K562 (cell line): ENCODE measurements around the gene HEBP2.

Source experiments
- ATF1 ChIP-seq, 2 experiments: fragments of 450-650 bp in 1 of 2; IDR thresholded peaks; 2 replicates each; pipeline ENCODE4 v1.6.1; 2016; ENCODE audit warnings: missing compliant biosample characterization in 1 of 2, missing genetic modification characterization in 1 of 2
- CHD1 ChIP-seq: fragments of 200-600 bp; sonication (generic); IDR thresholded peaks from one replicate; pipeline ENCODE4 v1.6.1; 2012; ENCODE audit warnings: mild to moderate bottlenecking, moderate library complexity, low read length, inconsistent platforms
- FOXK2 ChIP-seq, 2 experiments: fragments of 450-650 bp; IDR thresholded peaks in 1 of 2; conservative IDR thresholded peaks in 1 of 2; 2 replicates each; pipeline ENCODE4 v1.6.1; 2016; ENCODE audit warnings: low read depth in 2 of 2, mild to moderate bottlenecking in 1 of 2
- JUND ChIP-seq, 2 experiments: IDR thresholded peaks; 2 replicates in 1 of 2; 3 replicates in 1 of 2; pipeline ENCODE4 v1.6.1; 2011; ENCODE audit warnings: borderline replicate concordance in 2 of 2, low read depth in 2 of 2, low read length in 2 of 2, improper control_type of control experiment in 1 of 2, missing biosample characterization in 1 of 2, missing genetic modification characterization in 1 of 2, missing genetic modification reagents in 1 of 2
- KDM1A ChIP-seq, 2 experiments: fragments of 450-650 bp; IDR thresholded peaks; 2 replicates each; pipeline ENCODE4 v1.6.1; 2016; ENCODE audit warnings: mild to moderate bottlenecking in 2 of 2
- KLF16 ChIP-seq: IDR thresholded peaks from 2 replicates; pipeline ENCODE4 v1.6.1; 2016; ENCODE audit warnings: antibody characterized with exemption
- PCBP1 ChIP-seq: fragments of 200-400 bp; formaldehyde crosslinking; IDR thresholded peaks from 2 replicates; pipeline ENCODE4 v1.6.1; 2018; ENCODE audit warnings: mild to moderate bottlenecking, low read depth, low read length; ENCODE audit not compliant: poor library complexity, severe bottlenecking
- POLR2A ChIP-seq: fragments of 450-650 bp; conservative IDR thresholded peaks from 2 replicates; pipeline ENCODE4 v1.6.1; 2016
- SMARCB1 ChIP-seq: IDR thresholded peaks from 2 replicates; pipeline ENCODE4 v1.6.1; 2011; ENCODE audit warnings: improper control_type of control experiment, low read depth; ENCODE audit not compliant: insufficient read length
- SP2 ChIP-seq: IDR thresholded peaks from 2 replicates; pipeline ENCODE4 v1.6.1; 2011; ENCODE audit warnings: mild to moderate bottlenecking, low read depth, low read length, moderate library complexity; ENCODE audit not compliant: poor library complexity, severe bottlenecking; ENCODE audit errors: extremely low read depth
- ZNF274 ChIP-seq: IDR thresholded peaks from 2 replicates; pipeline ENCODE4 v1.6.1; 2011; ENCODE audit warnings: low read depth, mild to moderate bottlenecking, low read length, moderate library complexity, borderline replicate concordance

- TF ChIP-seq ATF1 (CRISPR knock-in tag; IDR thresholded peaks at IDR 0.05) (no peak), ATF1 (tag; IDR thresholded peaks at IDR 0.05) (no peak), KDM1A (IDR thresholded peaks at IDR 0.05) (no peak), POLR2A (no peak), PCBP1 (no peak), JUND (IDR thresholded peaks at IDR 0.05; ENCODE audit: borderline replicate concordance, low read depth, low read length) (no peak), JUND (tag; IDR thresholded peaks at IDR 0.05; ENCODE audit: borderline replicate concordance, low read depth, low read length) (no peak), SMARCB1 (no peak), CHD1 (no peak), SP2 (no peak), KLF16 (no peak), FOXK2 (conservative IDR thresholded peaks at IDR 0.05 in 1 of 2, IDR thresholded peaks at IDR 0.05 in 1 of 2; ENCODE audit: low read depth in 2 of 2) (no peak), ZNF274 (no peak)
Measured at GRCh38 chr6:138428944-138429598, 25.0 kb downstream of the HEBP2 start.
